ENCODE results near the gene KCNE4.

The KCNE4 gene

DNA sequence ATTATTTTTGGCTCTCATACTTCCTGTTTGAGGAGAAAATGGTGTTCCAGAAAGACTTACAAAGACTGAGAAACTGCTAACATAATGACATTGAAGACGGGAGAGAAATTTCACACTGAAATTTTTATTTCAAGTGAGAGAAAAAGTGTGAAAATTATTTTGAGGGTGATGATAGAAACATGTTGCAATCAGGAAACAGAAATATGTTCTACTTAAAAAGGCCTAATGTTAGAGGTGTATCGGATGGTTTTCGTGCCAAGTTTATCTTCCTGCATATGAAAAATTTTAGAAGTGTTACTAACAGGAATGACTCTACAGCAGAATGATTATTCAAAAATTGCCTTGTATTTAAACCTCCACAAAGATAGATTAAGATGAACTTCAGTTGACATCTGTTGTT, 50.5 kb downstream of the KCNE4 start:
- H3K27ac ChIP-seq = no peak overlapping the region
- TF ChIP-seq, protein P1, sequence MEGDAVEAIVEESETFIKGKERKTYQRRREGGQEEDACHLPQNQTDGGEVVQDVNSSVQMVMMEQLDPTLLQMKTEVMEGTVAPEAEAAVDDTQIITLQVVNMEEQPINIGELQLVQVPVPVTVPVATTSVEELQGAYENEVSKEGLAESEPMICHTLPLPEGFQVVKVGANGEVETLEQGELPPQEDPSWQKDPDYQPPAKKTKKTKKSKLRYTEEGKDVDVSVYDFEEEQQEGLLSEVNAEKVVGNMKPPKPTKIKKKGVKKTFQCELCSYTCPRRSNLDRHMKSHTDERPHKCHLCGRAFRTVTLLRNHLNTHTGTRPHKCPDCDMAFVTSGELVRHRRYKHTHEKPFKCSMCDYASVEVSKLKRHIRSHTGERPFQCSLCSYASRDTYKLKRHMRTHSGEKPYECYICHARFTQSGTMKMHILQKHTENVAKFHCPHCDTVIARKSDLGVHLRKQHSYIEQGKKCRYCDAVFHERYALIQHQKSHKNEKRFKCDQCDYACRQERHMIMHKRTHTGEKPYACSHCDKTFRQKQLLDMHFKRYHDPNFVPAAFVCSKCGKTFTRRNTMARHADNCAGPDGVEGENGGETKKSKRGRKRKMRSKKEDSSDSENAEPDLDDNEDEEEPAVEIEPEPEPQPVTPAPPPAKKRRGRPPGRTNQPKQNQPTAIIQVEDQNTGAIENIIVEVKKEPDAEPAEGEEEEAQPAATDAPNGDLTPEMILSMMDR (conservative IDR thresholded peaks at IDR 0.05) = no peak
- TF ChIP-seq ZFX (IDR thresholded peaks at IDR 0.05) = no peak

DNA sequence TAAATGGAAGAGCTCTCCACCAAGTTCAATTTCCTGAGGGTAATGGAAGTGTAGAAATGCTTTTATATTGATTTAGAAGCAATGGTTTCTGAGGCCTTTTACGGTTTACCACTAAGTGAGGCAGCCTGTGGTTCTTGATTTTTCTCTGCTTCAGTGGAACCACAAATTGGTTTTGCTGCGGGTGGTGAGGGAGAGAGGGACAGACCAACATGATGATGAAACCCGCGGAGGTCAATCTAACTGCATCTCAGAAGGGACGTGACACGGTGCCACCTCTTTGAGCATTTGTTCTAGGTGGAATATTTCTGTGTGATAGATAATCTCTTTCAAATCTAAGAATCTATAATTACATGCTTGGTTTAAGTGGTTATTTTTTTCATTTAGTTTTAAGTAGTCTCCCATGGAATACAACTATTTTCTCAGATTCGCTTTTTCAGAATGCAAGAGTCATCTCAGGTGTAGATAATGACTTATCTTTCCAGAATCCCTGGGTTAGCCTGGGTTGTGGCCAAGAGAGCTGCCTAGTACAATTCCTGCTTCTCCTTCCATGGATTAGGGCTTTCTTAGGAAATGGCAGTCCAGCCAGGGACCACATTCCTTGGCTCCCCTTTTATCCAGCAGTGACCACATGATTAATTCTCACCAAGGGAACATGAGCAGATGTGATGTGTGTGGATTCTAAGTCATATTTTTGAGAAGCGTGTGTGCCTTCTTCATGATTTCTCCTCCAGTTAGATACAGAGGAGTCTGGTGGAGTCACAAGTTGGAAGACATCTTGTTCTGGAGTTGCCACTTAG, 52.5 kb downstream of the KCNE4 start:
- TF ChIP-seq, protein P1 (conservative IDR thresholded peaks at IDR 0.05) = no peak
- TF ChIP-seq ZFX (IDR thresholded peaks at IDR 0.05) = no peak
- no peak overlapping the region for H3K27ac ChIP-seq

Data from C4-2B (cell line).